A549 (cell line): ENCODE data around the gene MANEAL. TPM values are rescaled to one million over a fixed set of nuclear protein-coding genes. Genes with fewer than 3 reads are reported as not detected.
A peak's percentile ranks its signal among the peaks of the same experiment; 100 is the strongest.

Experiments
- ATAC-seq, 2 experiments: fragments of 200-7000 bp in 1 of 2; fragments of >200 bp in 1 of 2; cut with Nextera tagmentation in 1 of 2; cut with Tn5 transposase in 1 of 2; 3 replicates each; pipeline versions ENCODE4 v1.8.0 to v1.9.1; 2018 to 2020; ENCODE audit warnings: mild to moderate bottlenecking in 1 of 2, moderate library complexity in 1 of 2
- CTCF ChIA-PET: fragments of 300-600 bp; sonication (Branson Sonifier 250); formaldehyde crosslinking; extraction: SDS; loops from one replicate; lab custom pipeline; 2021; ENCODE audit warnings: antibody characterized with exemption, inconsistent platforms; lab: Yijun Ruan, JAX
- POLR2A ChIA-PET: fragments of 350-600 bp; formaldehyde crosslinking; extraction: SDS; loops from one replicate; lab custom pipeline; 2021; ENCODE audit warnings: antibody characterized with exemption, inconsistent platforms; lab: Yijun Ruan, JAX
- DNase-seq, 2 experiments: peaks; one replicate each; pipeline versions ENCODE4 v3.0.0 to v3.0.0-alpha.2; 2011 to 2016; ENCODE audit warnings: low read depth in 1 of 2, low spot score in 1 of 2
- FAIRE-seq: peaks from 2 replicates; lab custom pipeline; 2011; peaks lifted over from hg19 to GRCh38; lab: Jason Lieb, UNC
- H3K27ac ChIP-seq, 2 experiments: fragments of >200 bp; sonication (Bioruptor Twin); formaldehyde crosslinking; 3 replicates each; pipeline ENCODE4 v1.5.1; 2016 to 2017
- H3K4me1 ChIP-seq: fragments of >200 bp; sonication (Bioruptor Twin); formaldehyde crosslinking; 3 replicates; pipeline ENCODE4 v1.6.1; 2016
- H3K4me2 ChIP-seq: fragments of >200 bp; sonication (Bioruptor Twin); formaldehyde crosslinking; 3 replicates; pipeline ENCODE4 v1.6.1; 2016
- H3K4me3 ChIP-seq: fragments of >200 bp; sonication (Bioruptor Twin); formaldehyde crosslinking; 3 replicates; pipeline ENCODE4 v1.5.1; 2016
- H3K9me3 ChIP-seq: fragments of >200 bp; sonication (Bioruptor Twin); formaldehyde crosslinking; 3 replicates; pipeline ENCODE4 v1.6.1; 2016
- CBX2 ChIP-seq: fragments of 200-600 bp; sonication (generic); IDR thresholded peaks from 2 replicates; pipeline ENCODE4 v1.6.1; 2016; ENCODE audit warnings: low read depth, mild to moderate bottlenecking, borderline replicate concordance
- CEBPB ChIP-seq, 2 experiments: fragments of >200 bp in 1 of 2; sonication (Bioruptor Twin) in 1 of 2; formaldehyde crosslinking in 1 of 2; IDR thresholded peaks; 2 replicates each; pipeline ENCODE4 v1.6.1; 2012 to 2016
- EHMT2 ChIP-seq: fragments of 200-600 bp; sonication (generic); IDR thresholded peaks from 2 replicates; pipeline ENCODE4 v1.6.1; 2016; ENCODE audit warnings: antibody characterized with exemption, low read depth, mild to moderate bottlenecking, moderate library complexity
- FOSL2 ChIP-seq, 2 experiments: fragments of 450-650 bp in 1 of 2; fragments of >200 bp in 1 of 2; sonication (Bioruptor Twin) in 1 of 2; formaldehyde crosslinking; IDR thresholded peaks; 2 replicates each; pipeline versions ENCODE4 v1.5.0 to v1.6.1; 2016 to 2020; ENCODE audit warnings: mild to moderate bottlenecking in 1 of 2, moderate library complexity in 1 of 2
- JUNB ChIP-seq: fragments of >200 bp; sonication (Bioruptor Twin); formaldehyde crosslinking; IDR thresholded peaks from 2 replicates; pipeline ENCODE4 v1.6.1; 2016
- KDM5A ChIP-seq: fragments of 200-600 bp; sonication (generic); IDR thresholded peaks from 2 replicates; pipeline ENCODE4 v1.6.1; 2016; ENCODE audit warnings: antibody characterized with exemption, mild to moderate bottlenecking
- MAFK ChIP-seq: fragments of 450-650 bp; IDR thresholded peaks from 2 replicates; pipeline ENCODE4 v1.6.1; 2014; ENCODE audit not compliant: partially characterized antibody
- NFE2L2 ChIP-seq: fragments of 150-350 bp; conservative IDR thresholded peaks from 2 replicates; pipeline ENCODE4 v1.6.1; 2014; ENCODE audit warnings: low read length
- NPAS2 ChIP-seq: fragments of 250-450 bp; sonication (Bioruptor Pico); IDR thresholded peaks from 2 replicates; pipeline ENCODE4 v1.8.0; 2022; ENCODE audit warnings: mild to moderate bottlenecking, moderate library complexity, borderline replicate concordance
- RAD21 ChIP-seq, 2 experiments: fragments of >200 bp in 1 of 2; sonication (Bioruptor Twin) in 1 of 2; formaldehyde crosslinking in 1 of 2; IDR thresholded peaks in 1 of 2; conservative IDR thresholded peaks in 1 of 2; 2 replicates in 1 of 2; 3 replicates in 1 of 2; pipeline ENCODE4 v1.6.1; 2012 to 2018; ENCODE audit warnings: inconsistent platforms in 1 of 2
- RCOR1 ChIP-seq: fragments of 150-350 bp; IDR thresholded peaks from 2 replicates; pipeline ENCODE4 v1.6.1; 2014; ENCODE audit warnings: antibody characterized with exemption, low read length, low read depth
- ZNF302 ChIP-seq: fragments of 250-450 bp; sonication (Bioruptor Pico); IDR thresholded peaks from 2 replicates; pipeline ENCODE4 v1.9.0; 2021; ENCODE audit warnings: inconsistent platforms, mild to moderate bottlenecking, moderate library complexity
- ZSCAN20 ChIP-seq: fragments of 250-450 bp; sonication (Bioruptor Pico); IDR thresholded peaks from 2 replicates; pipeline ENCODE4 v1.8.0; 2022; ENCODE audit warnings: mild to moderate bottlenecking, moderate library complexity
- WGBS: methylation state at CpG from one replicate; pipeline ENCODE4 v1.1.6; 2017; ENCODE audit errors: missing lambda C conversion rate; 5-methylcytosine and 5-hydroxymethylcytosine counted together
- polyA plus RNA-seq, 4 experiments: library from polyadenylated mRNA; depleted of rRNA in 3 of 4; stranded (reverse); fragments of >200 nt; fragmentation: RNase III in 1 of 4; extraction: RNeasy Plus Mini Kit Qiagen cat#74134 plus additional on column Dnase treatment in 1 of 4; gene quantifications; 2 replicates in 3 of 4; 3 replicates in 1 of 4; pipeline ENCODE4 v1.2.3, GENCODE V29; 2011 to 2017
- TF ChIP-seq, protein P1 (sequence below): IDR thresholded peaks from 2 replicates; pipeline ENCODE4 v1.6.1; 2012
- TF ChIP-seq, protein P2 (sequence below): IDR thresholded peaks from 2 replicates; pipeline ENCODE4 v1.6.1; 2012
- TF ChIP-seq, protein P3 (sequence below): fragments of >200 bp; sonication (Bioruptor Twin); formaldehyde crosslinking; IDR thresholded peaks from 3 replicates; pipeline ENCODE4 v1.6.1; 2016

MANEAL gene
- polyA plus RNA-seq, 2 of the 4 experiments (the other 2 are of a cell fraction): 8.9 to 15.5 TPM

GRCh38 chr1:37782491-37782890 lies 11.2 kb upstream of the MANEAL start:
- TF ChIP-seq, protein P1, sequence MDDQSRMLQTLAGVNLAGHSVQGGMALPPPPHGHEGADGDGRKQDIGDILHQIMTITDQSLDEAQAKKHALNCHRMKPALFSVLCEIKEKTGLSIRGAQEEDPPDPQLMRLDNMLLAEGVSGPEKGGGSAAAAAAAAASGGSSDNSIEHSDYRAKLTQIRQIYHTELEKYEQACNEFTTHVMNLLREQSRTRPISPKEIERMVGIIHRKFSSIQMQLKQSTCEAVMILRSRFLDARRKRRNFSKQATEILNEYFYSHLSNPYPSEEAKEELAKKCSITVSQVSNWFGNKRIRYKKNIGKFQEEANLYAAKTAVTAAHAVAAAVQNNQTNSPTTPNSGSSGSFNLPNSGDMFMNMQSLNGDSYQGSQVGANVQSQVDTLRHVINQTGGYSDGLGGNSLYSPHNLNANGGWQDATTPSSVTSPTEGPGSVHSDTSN: no peak
- TF ChIP-seq, protein P2, sequence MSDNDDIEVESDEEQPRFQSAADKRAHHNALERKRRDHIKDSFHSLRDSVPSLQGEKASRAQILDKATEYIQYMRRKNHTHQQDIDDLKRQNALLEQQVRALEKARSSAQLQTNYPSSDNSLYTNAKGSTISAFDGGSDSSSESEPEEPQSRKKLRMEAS: no peak
- TF ChIP-seq MAFK (no peak), RAD21 (conservative IDR thresholded peaks at IDR 0.05 in 1 of 2, IDR thresholded peaks at IDR 0.05 in 1 of 2) (no peak), JUNB (no peak), CBX2 (no peak), EHMT2 (no peak), ZSCAN20 (CRISPR knock-in tag) (no peak), NPAS2 (CRISPR knock-in tag) (no peak), NFE2L2 (no peak), KDM5A (no peak), FOSL2 (IDR thresholded peaks at IDR 0.05) (no peak), FOSL2 (CRISPR knock-in tag; IDR thresholded peaks at IDR 0.05) (no peak), ZNF302 (CRISPR knock-in tag) (no peak), RCOR1 (no peak), CEBPB (IDR thresholded peaks at IDR 0.05) (no peak)
- TF ChIP-seq, protein P3, sequence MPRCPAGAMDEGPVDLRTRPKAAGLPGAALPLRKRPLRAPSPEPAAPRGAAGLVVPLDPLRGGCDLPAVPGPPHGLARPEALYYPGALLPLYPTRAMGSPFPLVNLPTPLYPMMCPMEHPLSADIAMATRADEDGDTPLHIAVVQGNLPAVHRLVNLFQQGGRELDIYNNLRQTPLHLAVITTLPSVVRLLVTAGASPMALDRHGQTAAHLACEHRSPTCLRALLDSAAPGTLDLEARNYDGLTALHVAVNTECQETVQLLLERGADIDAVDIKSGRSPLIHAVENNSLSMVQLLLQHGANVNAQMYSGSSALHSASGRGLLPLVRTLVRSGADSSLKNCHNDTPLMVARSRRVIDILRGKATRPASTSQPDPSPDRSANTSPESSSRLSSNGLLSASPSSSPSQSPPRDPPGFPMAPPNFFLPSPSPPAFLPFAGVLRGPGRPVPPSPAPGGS: no peak
- WGBS: 48% methylated on average over 15 of the region's 17 CpGs
- no peak for FAIRE-seq
- Histone ChIP-seq H3K4me1 (no peaks in the 10 kb centered on the region), H3K4me3 (no peak overlapping the region), H3K27ac (no peak overlapping the region), H3K9me3 (no peaks in the 10 kb centered on the region), H3K4me2 (no peak overlapping the region)
- ATAC-seq: no peak
- no peak for DNase-seq
- ChIA-PET CTCF (no interaction called here), POLR2A (no interaction called here)

DNA sequence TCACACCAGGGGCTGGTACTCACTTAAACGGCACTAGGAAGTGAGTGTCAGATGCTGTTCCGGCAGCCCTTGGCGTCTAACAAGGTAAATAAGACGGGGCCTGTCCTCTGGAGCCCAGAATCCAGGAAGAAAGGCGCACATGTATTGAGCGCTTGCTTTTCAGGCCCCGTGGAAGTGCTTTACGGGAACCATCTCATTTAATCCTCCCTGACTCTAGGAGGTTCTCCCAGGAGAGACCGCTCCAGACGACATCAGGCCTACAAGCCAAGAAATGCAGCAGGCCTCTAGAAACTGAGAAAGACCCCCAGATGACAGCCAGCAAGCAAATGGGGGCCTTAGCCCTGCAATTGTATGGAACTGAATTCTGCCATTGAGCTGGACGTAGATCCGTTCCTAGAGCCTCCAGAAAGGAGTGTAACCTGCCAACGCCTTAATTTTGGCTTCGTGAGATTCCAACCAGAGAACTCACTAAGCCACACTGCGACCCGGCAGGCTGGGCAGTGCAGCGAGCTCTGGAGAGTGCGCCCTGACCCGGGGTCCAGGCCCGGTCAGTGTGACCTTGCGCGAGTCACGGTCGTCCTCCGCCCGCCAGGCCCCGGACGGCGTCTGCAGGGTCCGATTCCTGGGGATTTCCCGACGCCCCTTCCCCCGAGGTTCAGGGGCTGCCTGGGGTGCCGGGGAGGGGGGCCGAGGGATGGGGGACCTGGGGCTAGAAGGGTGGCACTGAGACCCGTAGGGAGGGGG lies 532 bp upstream of the MANEAL start:
- no peak for ATAC-seq
- H3K4me2 ChIP-seq: peak overlapping the region; percentile 98
- 90% methylated on average over 15 of the region's 36 CpGs for WGBS

More for the DNA sequence above, 532 bp upstream of the MANEAL start:
- DNase-seq (no peak), FAIRE-seq (no peak)
- ChIA-PET POLR2A (no interaction called here), CTCF (no interaction called here)
- Histone ChIP-seq H3K9me3 (no peaks in the 10 kb centered on the region), H3K27ac (peak overlapping the region; percentile 91 to 95), H3K4me3 (peak overlapping the region; percentile 76), H3K4me1 (peaks cover 5% of the 10 kb centered on the region; the same call in 1 of the 3 replicates)
- no peak for TF ChIP-seq KDM5A
- TF ChIP-seq, protein P2: no peak
